GM12878 (cell line): ENCODE data around the gene PSMC3IP. TPM values are rescaled to one million over a fixed set of nuclear protein-coding genes. Genes with fewer than 3 reads are reported as not detected.

Experiments used
- BRCA1 ChIP-seq: IDR thresholded peaks from 2 replicates; pipeline ENCODE4 v1.6.1; 2011; ENCODE audit warnings: low read depth, low read length, improper control_type of control experiment
- FOXM1 ChIP-seq: IDR thresholded peaks from 2 replicates; pipeline ENCODE4 v1.6.1; 2012; ENCODE audit warnings: low read depth, mild to moderate bottlenecking, inconsistent platforms, low read length, moderate library complexity
- HDAC2 ChIP-seq: fragments of 200-600 bp; sonication (generic); IDR thresholded peaks from 2 replicates; pipeline ENCODE4 v1.6.1; 2017
- KLF5 ChIP-seq: fragments of 450-650 bp; IDR thresholded peaks from 2 replicates; pipeline ENCODE4 v1.6.1; 2014; ENCODE audit warnings: mild to moderate bottlenecking; ENCODE audit not compliant: partially characterized antibody
- MEF2B ChIP-seq: fragments of 450-650 bp; IDR thresholded peaks from 2 replicates; pipeline ENCODE4 v1.6.1; 2018; ENCODE audit warnings: mild to moderate bottlenecking, moderate library complexity; ENCODE audit not compliant: partially characterized antibody, poor library complexity, severe bottlenecking
- MYC ChIP-seq: IDR thresholded peaks from 2 replicates; pipeline ENCODE4 v1.6.1; 2011; ENCODE audit warnings: mild to moderate bottlenecking, low read length, moderate library complexity, inconsistent platforms; ENCODE audit not compliant: insufficient read depth, insufficient replicate concordance, insufficient read length, severe bottlenecking
- NFIC ChIP-seq: IDR thresholded peaks from 2 replicates; pipeline ENCODE4 v1.6.1; 2012; ENCODE audit warnings: low read depth, mild to moderate bottlenecking, inconsistent platforms, low read length, moderate library complexity
- PAX8 ChIP-seq: fragments of 450-650 bp; IDR thresholded peaks from 2 replicates; pipeline ENCODE4 v1.6.1; 2017; ENCODE audit warnings: mild to moderate bottlenecking, moderate library complexity
- RB1 ChIP-seq: fragments of 450-650 bp; formaldehyde crosslinking; IDR thresholded peaks from 2 replicates; pipeline ENCODE4 v1.6.1; 2017; ENCODE audit warnings: mild to moderate bottlenecking, borderline replicate concordance
- RELA ChIP-seq: fragments of 450-650 bp; IDR thresholded peaks from 2 replicates; pipeline ENCODE4 v1.8.0; 2014; ENCODE audit warnings: borderline replicate concordance; ENCODE audit not compliant: partially characterized antibody
- SMAD5 ChIP-seq: IDR thresholded peaks from 2 replicates; pipeline ENCODE4 v1.6.1; 2016; ENCODE audit warnings: antibody characterized with exemption, low read depth
- STAT1 ChIP-seq: fragments of 450-650 bp; conservative IDR thresholded peaks from 2 replicates; pipeline ENCODE4 v1.6.1; 2014; ENCODE audit warnings: antibody characterized with exemption, mild to moderate bottlenecking
- TAF1 ChIP-seq: IDR thresholded peaks from 2 replicates; pipeline ENCODE4 v1.6.1; 2011; ENCODE audit warnings: mild to moderate bottlenecking, low read depth, low read length, borderline replicate concordance
- USF2 ChIP-seq: IDR thresholded peaks from 2 replicates; pipeline ENCODE4 v1.6.1; 2011; ENCODE audit warnings: low read depth, low read length, improper control_type of control experiment, borderline replicate concordance
- ZNF384 ChIP-seq: IDR thresholded peaks from 2 replicates; pipeline ENCODE4 v1.6.1; 2012; ENCODE audit warnings: low read depth, mild to moderate bottlenecking, low read length, improper control_type of control experiment, borderline replicate concordance
- ZNF622 ChIP-seq: fragments of 450-650 bp; IDR thresholded peaks from 2 replicates; pipeline ENCODE4 v1.6.1; 2017; ENCODE audit warnings: mild to moderate bottlenecking, inconsistent platforms
- polyA plus RNA-seq, 11 experiments: library from polyadenylated mRNA; depleted of rRNA in 4 of 11; unstranded in 6 of 11; stranded (reverse) in 5 of 11; fragments of >200 nt; fragmentation: Nextera tagmentation in 4 of 11; fragmentation: Illumina TruSeq in 1 of 11; extraction: Ambion mirVana in 4 of 11; extraction: Trizol in 1 of 11; gene quantifications; 1 replicate in 1 of 11; 2 replicates in 10 of 11; pipeline versions ENCODE4 v1.2.1 to v1.2.3, GENCODE V29; 2011 to 2016; ENCODE audit warnings: inconsistent platforms in 2 of 11, missing spikeins in 2 of 11, low read depth in 1 of 11
- total RNA-seq, 4 experiments: library from RNA; depleted of rRNA in 3 of 4; stranded (reverse); fragments of >200 nt in 3 of 4; fragmentation: Illumina TruSeq in 1 of 4; extraction: Trizol in 1 of 4; gene quantifications; 2 replicates each; pipeline versions ENCODE4 v1.2.1 to v1.2.3, GENCODE V29; 2013 to 2021
- TF ChIP-seq, protein P1 (sequence below): fragments of 450-650 bp; formaldehyde crosslinking; IDR thresholded peaks from 2 replicates; pipeline ENCODE4 v1.4.0; 2020; ENCODE audit warnings: mild to moderate bottlenecking, moderate library complexity
- TF ChIP-seq, protein P2 (sequence below), 3 experiments: IDR thresholded peaks in 2 of 3; conservative IDR thresholded peaks in 1 of 3; 2 replicates each; pipeline ENCODE4 v1.5.1; 2011; ENCODE audit warnings: low read depth in 3 of 3, low read length in 3 of 3, mild to moderate bottlenecking in 3 of 3, control low read depth in 2 of 3, moderate library complexity in 2 of 3, inconsistent platforms in 1 of 3, mixed read lengths in 1 of 3; ENCODE audit not compliant: control insufficient read depth in 2 of 3, insufficient read depth in 1 of 3; ENCODE audit errors: extremely low read depth in 1 of 3
- TF ChIP-seq, protein P3 (sequence below): IDR thresholded peaks from 2 replicates; pipeline ENCODE4 v1.6.1; 2012; ENCODE audit warnings: low read depth, low read length, improper control_type of control experiment
- TF ChIP-seq, protein P4 (sequence below): fragments of 450-650 bp; IDR thresholded peaks from 2 replicates; pipeline ENCODE4 v1.6.1; 2017; ENCODE audit warnings: antibody characterized with exemption, mild to moderate bottlenecking, moderate library complexity

PSMC3IP gene
- total and polyA plus RNA-seq, 10 of the 15 experiments (the other 5 are each of a cell fraction or from before 2014, with no cell fraction given) = 6.8 to 34.5 (median 17.7) TPM

DNA sequence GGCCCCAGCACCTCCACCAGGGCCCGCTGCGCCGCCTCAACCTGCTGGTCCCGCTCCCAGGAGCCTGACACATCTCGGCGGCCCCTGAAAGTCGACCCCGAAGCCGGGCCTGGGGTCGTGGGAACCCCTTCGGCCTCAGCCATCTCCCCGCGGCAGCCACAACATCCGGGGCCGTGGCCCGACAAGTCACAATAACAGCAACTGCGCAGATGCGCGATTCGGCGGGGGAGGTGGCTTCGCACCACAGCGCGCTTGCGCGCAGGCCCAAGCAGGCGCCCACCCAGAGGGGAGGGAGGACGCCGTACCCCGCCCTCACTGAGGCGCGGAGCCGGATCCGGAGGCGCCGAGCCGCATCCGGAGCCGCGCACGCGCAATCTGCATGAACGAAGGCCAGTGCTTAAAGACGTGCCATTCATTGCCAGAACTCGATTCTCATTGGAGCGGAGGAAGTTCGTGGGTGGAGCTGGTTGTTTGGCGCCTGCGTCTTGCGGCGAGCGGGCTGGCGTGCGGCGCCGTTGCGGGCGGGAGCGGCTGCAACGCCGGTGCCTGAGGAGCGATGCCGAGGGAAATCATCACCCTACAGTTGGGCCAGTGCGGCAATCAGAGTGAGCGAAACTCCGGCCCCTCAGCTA lies 31.8 kb upstream of the PSMC3IP start, which contains the start of the genes RETREG3 and TUBG1 (continued):
- TF ChIP-seq, protein P1, sequence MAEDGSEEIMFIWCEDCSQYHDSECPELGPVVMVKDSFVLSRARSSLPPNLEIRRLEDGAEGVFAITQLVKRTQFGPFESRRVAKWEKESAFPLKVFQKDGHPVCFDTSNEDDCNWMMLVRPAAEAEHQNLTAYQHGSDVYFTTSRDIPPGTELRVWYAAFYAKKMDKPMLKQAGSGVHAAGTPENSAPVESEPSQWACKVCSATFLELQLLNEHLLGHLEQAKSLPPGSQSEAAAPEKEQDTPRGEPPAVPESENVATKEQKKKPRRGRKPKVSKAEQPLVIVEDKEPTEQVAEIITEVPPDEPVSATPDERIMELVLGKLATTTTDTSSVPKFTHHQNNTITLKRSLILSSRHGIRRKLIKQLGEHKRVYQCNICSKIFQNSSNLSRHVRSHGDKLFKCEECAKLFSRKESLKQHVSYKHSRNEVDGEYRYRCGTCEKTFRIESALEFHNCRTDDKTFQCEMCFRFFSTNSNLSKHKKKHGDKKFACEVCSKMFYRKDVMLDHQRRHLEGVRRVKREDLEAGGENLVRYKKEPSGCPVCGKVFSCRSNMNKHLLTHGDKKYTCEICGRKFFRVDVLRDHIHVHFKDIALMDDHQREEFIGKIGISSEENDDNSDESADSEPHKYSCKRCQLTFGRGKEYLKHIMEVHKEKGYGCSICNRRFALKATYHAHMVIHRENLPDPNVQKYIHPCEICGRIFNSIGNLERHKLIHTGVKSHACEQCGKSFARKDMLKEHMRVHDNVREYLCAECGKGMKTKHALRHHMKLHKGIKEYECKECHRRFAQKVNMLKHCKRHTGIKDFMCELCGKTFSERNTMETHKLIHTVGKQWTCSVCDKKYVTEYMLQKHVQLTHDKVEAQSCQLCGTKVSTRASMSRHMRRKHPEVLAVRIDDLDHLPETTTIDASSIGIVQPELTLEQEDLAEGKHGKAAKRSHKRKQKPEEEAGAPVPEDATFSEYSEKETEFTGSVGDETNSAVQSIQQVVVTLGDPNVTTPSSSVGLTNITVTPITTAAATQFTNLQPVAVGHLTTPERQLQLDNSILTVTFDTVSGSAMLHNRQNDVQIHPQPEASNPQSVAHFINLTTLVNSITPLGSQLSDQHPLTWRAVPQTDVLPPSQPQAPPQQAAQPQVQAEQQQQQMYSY (CRISPR knock-in tag) = no peak
- TF ChIP-seq TAF1 = peak; percentile 49; the same call in 1 of the 2 replicates
- TF ChIP-seq MEF2B = peak; percentile 59
- TF ChIP-seq RB1 = no peak; the same call in 1 of the 2 replicates
- TF ChIP-seq BRCA1 = no peak
- TF ChIP-seq, protein P2, sequence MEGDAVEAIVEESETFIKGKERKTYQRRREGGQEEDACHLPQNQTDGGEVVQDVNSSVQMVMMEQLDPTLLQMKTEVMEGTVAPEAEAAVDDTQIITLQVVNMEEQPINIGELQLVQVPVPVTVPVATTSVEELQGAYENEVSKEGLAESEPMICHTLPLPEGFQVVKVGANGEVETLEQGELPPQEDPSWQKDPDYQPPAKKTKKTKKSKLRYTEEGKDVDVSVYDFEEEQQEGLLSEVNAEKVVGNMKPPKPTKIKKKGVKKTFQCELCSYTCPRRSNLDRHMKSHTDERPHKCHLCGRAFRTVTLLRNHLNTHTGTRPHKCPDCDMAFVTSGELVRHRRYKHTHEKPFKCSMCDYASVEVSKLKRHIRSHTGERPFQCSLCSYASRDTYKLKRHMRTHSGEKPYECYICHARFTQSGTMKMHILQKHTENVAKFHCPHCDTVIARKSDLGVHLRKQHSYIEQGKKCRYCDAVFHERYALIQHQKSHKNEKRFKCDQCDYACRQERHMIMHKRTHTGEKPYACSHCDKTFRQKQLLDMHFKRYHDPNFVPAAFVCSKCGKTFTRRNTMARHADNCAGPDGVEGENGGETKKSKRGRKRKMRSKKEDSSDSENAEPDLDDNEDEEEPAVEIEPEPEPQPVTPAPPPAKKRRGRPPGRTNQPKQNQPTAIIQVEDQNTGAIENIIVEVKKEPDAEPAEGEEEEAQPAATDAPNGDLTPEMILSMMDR (IDR thresholded peaks at IDR 0.05 in 2 of 3, conservative IDR thresholded peaks at IDR 0.05 in 1 of 3; ENCODE audit: control insufficient read depth in 2 of 3, extremely low read depth in 1 of 3, insufficient read depth in 1 of 3, low read depth in 3 of 3, low read length in 3 of 3) = peak; percentile 16 to 24 (median 20); a peak in 2 of 6 replicates
- TF ChIP-seq, protein P3, sequence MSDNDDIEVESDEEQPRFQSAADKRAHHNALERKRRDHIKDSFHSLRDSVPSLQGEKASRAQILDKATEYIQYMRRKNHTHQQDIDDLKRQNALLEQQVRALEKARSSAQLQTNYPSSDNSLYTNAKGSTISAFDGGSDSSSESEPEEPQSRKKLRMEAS = no peak; the same call in 1 of the 2 replicates
- TF ChIP-seq KLF5 = no peak
- TF ChIP-seq HDAC2 = no peak
- TF ChIP-seq, protein P4, sequence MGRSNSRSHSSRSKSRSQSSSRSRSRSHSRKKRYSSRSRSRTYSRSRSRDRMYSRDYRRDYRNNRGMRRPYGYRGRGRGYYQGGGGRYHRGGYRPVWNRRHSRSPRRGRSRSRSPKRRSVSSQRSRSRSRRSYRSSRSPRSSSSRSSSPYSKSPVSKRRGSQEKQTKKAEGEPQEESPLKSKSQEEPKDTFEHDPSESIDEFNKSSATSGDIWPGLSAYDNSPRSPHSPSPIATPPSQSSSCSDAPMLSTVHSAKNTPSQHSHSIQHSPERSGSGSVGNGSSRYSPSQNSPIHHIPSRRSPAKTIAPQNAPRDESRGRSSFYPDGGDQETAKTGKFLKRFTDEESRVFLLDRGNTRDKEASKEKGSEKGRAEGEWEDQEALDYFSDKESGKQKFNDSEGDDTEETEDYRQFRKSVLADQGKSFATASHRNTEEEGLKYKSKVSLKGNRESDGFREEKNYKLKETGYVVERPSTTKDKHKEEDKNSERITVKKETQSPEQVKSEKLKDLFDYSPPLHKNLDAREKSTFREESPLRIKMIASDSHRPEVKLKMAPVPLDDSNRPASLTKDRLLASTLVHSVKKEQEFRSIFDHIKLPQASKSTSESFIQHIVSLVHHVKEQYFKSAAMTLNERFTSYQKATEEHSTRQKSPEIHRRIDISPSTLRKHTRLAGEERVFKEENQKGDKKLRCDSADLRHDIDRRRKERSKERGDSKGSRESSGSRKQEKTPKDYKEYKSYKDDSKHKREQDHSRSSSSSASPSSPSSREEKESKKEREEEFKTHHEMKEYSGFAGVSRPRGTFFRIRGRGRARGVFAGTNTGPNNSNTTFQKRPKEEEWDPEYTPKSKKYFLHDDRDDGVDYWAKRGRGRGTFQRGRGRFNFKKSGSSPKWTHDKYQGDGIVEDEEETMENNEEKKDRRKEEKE = no peak
- no peak for TF ChIP-seq RELA
- TF ChIP-seq SMAD5 = peak; percentile 66
- no peak for TF ChIP-seq ZNF622
- TF ChIP-seq FOXM1 = no peak
- no peak for TF ChIP-seq ZNF384
- TF ChIP-seq NFIC = no peak
- TF ChIP-seq USF2 = no peak
- 0 out of 2 replicates have a peak, but pooled peaks have one; percentile 67 for TF ChIP-seq STAT1
- no peak for TF ChIP-seq MYC
- no peak for TF ChIP-seq PAX8
